ENCODE measurements around the gene AK5.

GRCh38 chr1:77336729-77337128 lies 54.9 kb downstream of the AK5 start:
- TF ChIP-seq, protein P1, sequence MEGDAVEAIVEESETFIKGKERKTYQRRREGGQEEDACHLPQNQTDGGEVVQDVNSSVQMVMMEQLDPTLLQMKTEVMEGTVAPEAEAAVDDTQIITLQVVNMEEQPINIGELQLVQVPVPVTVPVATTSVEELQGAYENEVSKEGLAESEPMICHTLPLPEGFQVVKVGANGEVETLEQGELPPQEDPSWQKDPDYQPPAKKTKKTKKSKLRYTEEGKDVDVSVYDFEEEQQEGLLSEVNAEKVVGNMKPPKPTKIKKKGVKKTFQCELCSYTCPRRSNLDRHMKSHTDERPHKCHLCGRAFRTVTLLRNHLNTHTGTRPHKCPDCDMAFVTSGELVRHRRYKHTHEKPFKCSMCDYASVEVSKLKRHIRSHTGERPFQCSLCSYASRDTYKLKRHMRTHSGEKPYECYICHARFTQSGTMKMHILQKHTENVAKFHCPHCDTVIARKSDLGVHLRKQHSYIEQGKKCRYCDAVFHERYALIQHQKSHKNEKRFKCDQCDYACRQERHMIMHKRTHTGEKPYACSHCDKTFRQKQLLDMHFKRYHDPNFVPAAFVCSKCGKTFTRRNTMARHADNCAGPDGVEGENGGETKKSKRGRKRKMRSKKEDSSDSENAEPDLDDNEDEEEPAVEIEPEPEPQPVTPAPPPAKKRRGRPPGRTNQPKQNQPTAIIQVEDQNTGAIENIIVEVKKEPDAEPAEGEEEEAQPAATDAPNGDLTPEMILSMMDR (IDR thresholded peaks at IDR 0.05): no peak
- no peak for TF ChIP-seq POLR2A (IDR thresholded peaks at IDR 0.05)

All from vagina (tissue), 2 donors.